OCI-LY7 (cell line): ENCODE measurements around the gene AICDA.

Source experiments
- CTCF ChIP-seq: fragments of 200-600 bp; sonication (generic); conservative IDR thresholded peaks from 2 replicates; pipeline ENCODE4 v1.5.1; 2014; ENCODE audit warnings: mild to moderate bottlenecking, antibody characterized with exemption, low read length, moderate library complexity, mixed read lengths
- EZH2phosphoT487 ChIP-seq: fragments of 200-600 bp; sonication (generic); IDR thresholded peaks from 2 replicates; pipeline ENCODE4 v1.6.1; 2018; ENCODE audit warnings: low read depth, borderline replicate concordance, mild to moderate bottlenecking, mixed run types, antibody characterized with exemption, low read length, moderate library complexity, mixed read lengths

GRCh38 chr12:8596561-8596960 is 16.1 kb downstream of the AICDA start:
- no peak for TF ChIP-seq CTCF
- no peak for TF ChIP-seq EZH2phosphoT487
